B cell (primary cell): ENCODE data around the gene BACH2.

Experiments
- CTCF ChIP-seq: fragments of 200-600 bp; IDR thresholded peaks from one replicate; pipeline ENCODE4 v1.8.0; 2022; ENCODE audit warnings: antibody characterized with exemption, mild to moderate bottlenecking
- EZH2 ChIP-seq: IDR thresholded peaks from 2 replicates; pipeline ENCODE4 v1.6.1; 2012; ENCODE audit warnings: borderline replicate concordance, low read depth, mild to moderate bottlenecking, moderate library complexity, low read length; ENCODE audit not compliant: insufficient read depth, poor library complexity, severe bottlenecking

- TF ChIP-seq CTCF (no peak), EZH2 (no peak)
Measured at GRCh38 chr6:90028995-90029635, 267.5 kb downstream of the BACH2 start.
